CD4-positive, alpha-beta T cell treated with Interleukin-21 for 1 hour (primary cell): ENCODE results near the gene ADAMTS20.
"Not testable (repeated sequence)": the region's sequence is repeated elsewhere in the genome, so short reads cannot be mapped to it uniquely, and the experiment has no call there.

ENCODE experiments used
- DNase-seq: peaks from one replicate; pipeline ENCODE4 v3.0.0-alpha.2; 2020

Gene ADAMTS20

DNA sequence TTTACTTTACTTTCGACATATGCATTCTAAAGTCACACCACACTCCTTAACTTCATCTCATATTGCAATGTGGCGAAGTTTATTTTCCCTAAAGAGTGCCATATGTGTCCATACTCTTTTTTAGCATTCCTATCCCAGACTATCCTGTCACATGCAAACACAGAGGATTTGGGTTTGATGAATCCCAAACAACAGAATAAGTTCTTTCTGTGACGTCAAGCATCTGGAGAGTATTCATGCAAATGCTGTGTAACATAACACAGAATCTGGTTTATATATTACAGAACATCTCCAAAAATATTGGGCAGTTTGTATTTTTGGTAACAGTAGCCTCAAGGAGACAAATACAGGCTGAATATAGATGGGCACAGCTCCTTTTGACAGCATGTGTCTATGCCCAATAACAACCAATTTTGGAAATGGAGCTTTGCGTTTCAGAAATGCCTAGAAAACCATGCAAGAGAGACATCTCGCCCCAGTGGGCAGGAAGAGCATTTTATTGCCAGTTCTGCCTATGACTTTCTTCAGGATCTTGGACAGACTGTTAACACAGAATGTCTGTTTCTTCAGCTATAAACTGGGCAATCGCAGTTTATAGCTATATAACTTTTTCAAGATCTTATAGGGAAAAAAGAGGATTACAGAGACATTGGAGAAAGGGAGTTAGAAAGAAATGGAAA, 190.8 kb downstream of the ADAMTS20 start:
- no peak for DNase-seq

- DNase-seq = not testable (repeated sequence)
Measured at GRCh38 chr12:43360001-43360400, 192.0 kb downstream of the ADAMTS20 start.

DNA sequence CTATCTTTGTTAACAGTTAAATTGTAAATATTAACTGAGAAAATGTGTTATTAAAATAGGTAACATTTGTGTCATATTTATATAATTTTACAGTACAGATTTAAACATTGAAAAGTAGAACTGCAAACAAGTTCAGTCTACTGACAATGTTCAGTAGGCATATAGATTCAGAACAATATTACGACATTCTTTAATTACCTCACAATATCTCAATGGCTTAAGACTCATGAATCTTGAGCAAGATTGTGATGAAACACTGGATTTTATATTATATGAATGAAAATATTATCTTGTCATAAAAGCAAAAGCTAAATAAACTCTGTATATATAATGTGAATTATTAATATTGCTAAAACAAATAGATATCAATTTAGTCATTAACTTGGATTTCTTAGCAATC, 194.9 kb downstream of the ADAMTS20 start:
- DNase-seq = no peak

GRCh38 chr12:43352001-43352400, 200.0 kb downstream of the ADAMTS20 start:
- DNase-seq = no peak

DNA sequence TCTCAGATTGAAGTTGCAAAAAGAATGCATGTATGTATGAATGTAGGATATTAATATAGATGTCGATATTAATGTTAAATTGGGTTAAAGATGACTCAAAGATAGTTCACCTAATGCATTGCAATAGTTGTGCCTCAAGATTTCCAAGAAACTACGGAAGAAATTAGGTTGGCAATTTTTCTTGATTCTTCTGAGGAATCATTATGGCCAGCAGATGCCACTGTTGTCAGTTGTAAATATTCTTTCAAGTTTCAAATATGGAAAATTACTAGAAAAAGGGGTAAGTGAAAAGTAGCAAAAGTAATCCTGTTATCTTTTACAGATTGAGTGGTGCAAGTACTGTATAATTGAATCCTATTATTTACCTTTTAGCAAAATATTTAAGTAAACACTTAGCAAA, 202.1 kb downstream of the ADAMTS20 start:
- no peak for DNase-seq

DNA sequence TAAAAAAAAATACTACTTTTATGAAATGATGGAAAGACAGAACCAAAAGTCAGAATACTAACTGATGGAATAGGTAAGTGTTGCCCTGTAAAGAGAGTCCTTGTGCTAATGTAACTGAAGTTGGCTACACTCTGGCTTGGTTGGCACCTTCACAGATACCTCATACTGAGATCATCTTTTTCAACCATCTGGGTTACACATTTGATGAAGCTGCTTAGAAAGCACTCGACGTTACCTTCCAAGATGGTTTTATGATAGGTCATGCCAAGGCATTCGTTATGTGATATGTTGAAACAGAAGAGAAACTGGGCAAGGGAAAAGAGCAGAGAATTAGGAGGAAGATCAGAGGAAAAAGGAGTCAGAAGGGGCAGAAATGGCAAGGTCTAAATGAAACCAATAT, 203.8 kb downstream of the ADAMTS20 start:
- no peak for DNase-seq

DNA sequence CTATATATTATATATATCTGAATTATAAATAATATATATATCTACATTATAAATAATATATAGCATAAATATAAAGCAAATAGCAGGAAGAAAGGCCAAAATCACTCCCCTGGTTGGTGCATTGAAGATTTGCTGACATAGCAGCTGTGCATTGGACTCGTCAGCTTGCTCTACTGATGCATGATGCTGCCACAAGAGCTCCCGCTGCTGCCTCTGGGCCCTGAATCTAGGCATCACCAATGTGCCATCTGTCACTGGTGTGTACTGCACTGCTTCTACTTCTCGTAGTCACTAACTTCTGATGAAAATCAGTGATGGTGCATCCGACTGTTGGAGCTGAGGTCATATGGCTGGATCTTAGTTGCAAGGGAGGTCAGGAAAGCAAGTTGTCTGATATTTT, 205.0 kb downstream of the ADAMTS20 start:
- DNase-seq = no peak

GRCh38 chr12:43345023-43345422, 207.0 kb downstream of the ADAMTS20 start:
- no peak for DNase-seq

GRCh38 chr12:43341785-43342313, 210.2 kb downstream of the ADAMTS20 start:
- DNase-seq = not testable (repeated sequence)

DNA sequence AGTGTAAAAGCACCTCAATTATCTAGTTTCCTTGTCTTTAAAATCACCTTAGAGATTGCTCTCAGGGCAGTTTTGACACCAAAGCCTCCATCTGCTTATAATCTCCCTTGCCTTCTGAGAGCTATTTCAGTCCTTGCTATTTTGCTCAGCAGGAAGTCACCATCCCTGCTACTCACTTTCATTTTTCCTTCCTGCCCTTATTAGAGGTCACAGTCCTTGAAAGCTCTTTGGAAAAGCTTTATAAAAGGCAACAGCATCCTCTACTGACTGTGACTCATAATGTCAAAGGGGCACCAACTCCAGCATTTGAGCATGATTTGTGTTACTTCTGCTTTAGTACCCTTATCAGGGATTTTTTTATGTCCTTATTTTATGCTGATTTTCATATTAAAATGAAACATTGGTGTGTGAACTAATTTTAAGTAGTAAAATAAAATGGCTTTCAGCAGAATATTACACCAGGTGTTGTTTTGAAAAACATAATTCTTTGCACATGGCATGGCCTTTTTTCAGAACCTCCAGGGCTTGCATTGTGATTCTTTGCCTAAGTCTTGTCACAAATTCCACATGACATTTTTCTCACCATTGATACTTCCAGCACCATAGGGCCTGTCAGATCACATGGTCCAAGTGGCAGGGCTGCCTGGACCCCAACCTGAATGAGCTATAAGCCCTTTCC, 213.0 kb downstream of the ADAMTS20 start:
- no peak for DNase-seq

DNA sequence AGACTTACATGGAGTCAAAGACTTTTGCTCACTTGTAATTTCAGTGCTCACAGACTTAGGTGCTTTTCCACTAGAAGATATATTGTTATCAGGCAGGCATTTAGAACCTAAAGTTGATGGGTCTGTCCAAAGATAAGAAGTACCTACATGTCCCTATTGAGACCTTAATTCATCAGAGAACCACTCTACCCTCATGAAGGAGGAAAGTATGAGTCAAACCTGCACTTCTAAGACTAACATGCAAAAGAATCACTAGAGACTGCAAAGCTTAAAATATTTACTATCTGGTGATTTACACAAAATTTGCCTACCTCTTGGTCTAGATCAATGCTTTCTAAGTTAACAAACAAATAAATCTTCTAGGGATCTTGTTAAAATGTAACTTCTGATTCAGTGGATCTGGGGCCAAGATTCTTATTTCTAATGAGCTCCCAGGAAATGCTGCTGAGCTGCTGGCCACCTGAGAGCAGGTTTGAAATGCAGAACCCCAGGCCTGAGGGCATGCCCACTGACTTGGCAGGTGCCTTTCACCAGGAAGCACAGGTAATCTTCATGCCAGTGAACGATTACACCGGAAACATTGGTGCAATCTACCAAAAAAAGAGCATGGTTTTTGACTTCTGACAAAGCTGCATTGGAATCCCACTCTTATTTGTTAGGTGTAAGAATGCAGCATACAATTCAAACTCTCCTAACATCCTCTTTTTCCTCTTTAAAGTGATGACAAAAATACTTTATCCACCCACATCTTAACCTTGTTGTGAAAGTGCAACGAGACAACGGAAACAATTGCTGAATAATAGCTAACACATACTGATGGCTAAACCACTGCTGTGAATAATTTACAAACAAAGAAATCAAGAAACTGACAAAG, 214.2 kb downstream of the ADAMTS20 start:
- no peak for DNase-seq

- no peak for DNase-seq
Measured at GRCh38 chr12:43336962-43337555, 214.9 kb downstream of the ADAMTS20 start.

DNA sequence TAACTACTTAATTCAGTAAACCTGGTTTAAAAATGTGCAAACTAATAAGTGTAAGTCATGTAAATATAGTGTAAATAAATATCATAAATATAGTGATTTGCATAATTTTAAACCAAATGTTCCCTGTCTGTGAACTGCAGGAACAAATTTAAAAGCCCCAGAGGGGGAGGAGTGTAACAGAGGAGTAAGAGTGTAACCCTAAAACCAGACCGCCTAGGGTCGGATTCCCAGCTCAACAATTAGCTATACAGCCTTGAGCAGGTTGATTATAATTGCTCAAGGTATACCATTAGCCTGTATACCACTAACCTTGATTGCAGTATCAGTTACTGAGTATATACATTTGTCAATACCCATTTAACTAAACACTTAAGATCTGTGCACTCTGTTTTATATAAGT, 218.4 kb downstream of the ADAMTS20 start:
- no peak for DNase-seq

DNA sequence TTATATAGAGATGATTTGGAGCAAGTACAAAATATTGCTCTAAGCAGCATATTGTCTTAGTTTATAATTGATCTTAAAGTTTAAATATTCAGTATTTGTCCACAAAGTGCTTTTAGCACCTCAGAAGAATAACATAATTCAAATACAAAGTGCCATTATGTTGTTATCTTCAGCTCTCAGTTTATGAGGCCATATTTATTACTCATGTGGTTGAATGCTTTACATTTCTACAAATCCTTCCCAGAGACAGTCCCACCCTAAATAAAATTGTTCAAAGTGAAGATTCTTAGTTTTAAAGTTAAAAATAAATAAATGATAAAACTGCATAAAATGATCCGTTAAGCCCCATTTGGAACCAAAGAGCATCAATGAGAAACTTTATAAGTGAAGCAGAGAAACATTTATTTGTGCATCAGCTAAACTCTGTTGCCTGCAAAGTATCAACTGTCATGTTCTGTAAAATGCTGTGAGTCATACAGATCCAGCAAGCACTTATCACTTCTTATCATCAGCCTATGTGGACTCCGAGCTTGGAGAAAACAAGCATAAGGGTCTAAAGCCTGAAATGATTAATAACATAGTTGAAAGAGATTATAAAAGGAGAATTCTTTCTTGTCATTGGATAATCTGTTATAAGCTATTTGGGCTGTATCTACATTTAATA, 218.9 kb downstream of the ADAMTS20 start:
- no peak for DNase-seq

GRCh38 chr12:43331935-43332334, 220.1 kb downstream of the ADAMTS20 start:
- no peak for DNase-seq

- no peak for DNase-seq
Measured at GRCh38 chr12:43329375-43329774, 222.6 kb downstream of the ADAMTS20 start.

DNA sequence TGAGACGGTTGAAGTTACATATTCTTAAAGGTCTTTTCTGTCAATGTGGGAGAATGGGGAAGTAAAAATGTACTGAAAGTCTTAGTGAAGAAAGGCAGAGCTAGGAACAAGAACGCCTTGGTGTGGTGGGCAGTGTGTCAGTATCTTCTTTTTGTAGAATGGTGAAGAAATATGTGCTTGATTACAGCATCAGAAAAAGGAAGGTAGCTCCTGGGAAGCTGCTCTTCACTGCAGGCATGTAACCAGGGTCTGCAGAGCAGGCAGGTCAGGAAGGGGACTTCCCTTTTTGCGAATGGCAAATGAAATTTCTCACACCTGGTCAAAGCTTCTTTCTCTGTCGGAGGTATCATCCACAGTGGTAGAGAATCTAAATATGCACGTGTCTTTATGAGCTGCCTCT, 226.2 kb downstream of the ADAMTS20 start:
- no peak for DNase-seq

DNA sequence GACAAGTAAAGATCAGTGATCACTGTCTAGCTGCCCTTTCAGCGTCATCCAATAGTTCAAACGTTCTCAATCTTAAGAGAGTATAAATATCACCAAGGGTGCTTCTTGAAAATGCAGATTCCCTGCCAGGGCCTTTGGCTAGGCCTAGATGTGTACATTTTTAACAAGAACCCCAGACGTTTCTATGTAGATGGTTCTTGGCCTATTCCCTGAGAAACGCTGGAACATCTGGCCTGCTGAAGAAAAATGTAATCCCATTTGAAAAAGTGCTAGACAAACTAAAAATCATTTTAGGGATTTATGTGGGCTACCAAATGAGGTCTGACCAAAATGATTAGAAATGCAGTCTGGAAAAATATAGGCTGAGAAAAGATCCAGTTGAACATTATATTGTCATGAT, 231.7 kb downstream of the ADAMTS20 start:
- no peak for DNase-seq

DNA sequence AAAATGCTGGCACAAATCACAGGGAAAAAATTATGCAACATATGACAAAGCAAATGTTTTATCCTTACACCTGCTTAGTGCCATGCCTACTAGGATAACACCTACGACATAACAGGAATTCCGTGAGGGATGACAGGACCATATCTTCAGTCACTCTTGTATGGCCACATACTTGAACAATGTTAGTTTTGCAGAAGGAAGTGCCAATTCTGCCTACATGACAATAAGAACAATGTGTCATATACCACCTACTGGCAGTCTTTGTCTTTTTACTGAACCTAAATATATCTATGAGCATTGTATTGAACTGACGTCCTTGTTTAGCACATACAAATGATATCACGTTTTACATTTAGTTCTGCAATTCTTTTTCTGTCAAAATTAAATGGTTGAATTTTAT, 234.0 kb downstream of the ADAMTS20 start:
- DNase-seq = no peak

- DNase-seq = no peak
Measured at GRCh38 chr12:43317156-43317555, 234.8 kb downstream of the ADAMTS20 start.

GRCh38 chr12:43316520-43316919, 235.5 kb downstream of the ADAMTS20 start:
- DNase-seq = no peak

- no peak for DNase-seq
Measured at GRCh38 chr12:43315961-43316360, 236.0 kb downstream of the ADAMTS20 start.
